H1 (cell line): Measurements from ENCODE around the gene ZNF333. TPM values are rescaled to one million over a fixed set of nuclear protein-coding genes. Genes with fewer than 3 reads are reported as not detected.

Source experiments
- CTCF ChIA-PET: fragments of 300-600 bp; sonication (Branson Sonifier 250); formaldehyde crosslinking; loops from one replicate; lab custom pipeline; 2021; ENCODE audit not compliant: partially characterized antibody; lab: Charles Lee
- POLR2A ChIA-PET: fragments of 300-600 bp; sonication (Branson Sonifier 250); formaldehyde crosslinking; loops from one replicate; lab custom pipeline; 2021; ENCODE audit warnings: inconsistent platforms; ENCODE audit not compliant: partially characterized antibody; lab: Charles Lee
- DNase-seq, 2 experiments: peaks; one replicate each; pipeline versions ENCODE4 v3.0.0 to v3.0.0-alpha.2; 2010 to 2022; ENCODE audit warnings: low spot score in 2 of 2, low read depth in 1 of 2, mixed read lengths in 1 of 2
- FAIRE-seq: peaks from 2 replicates; lab custom pipeline; 2011; peaks lifted over from hg19 to GRCh38; lab: Jason Lieb, UNC
- H2AFZ ChIP-seq: 2 replicates; pipeline ENCODE4 v1.8.1; 2012; ENCODE audit warnings: low read length, inconsistent platforms
- H2AK5ac ChIP-seq: 2 replicates; pipeline ENCODE4 v1.6.1; 2013; ENCODE audit warnings: low read depth, low read length
- H2BK120ac ChIP-seq: replicated peaks from 2 replicates; pipeline ENCODE3; 2013; ENCODE audit warnings: low read depth, low read length, inconsistent platforms
- H2BK12ac ChIP-seq: 2 replicates; pipeline ENCODE4 v1.6.1; 2013; ENCODE audit warnings: low read depth, low read length
- H2BK15ac ChIP-seq: 2 replicates; pipeline ENCODE4 v1.6.1; 2013; ENCODE audit warnings: low read length
- H2BK20ac ChIP-seq: 2 replicates; pipeline ENCODE4 v1.6.1; 2013; ENCODE audit warnings: low read length
- H2BK5ac ChIP-seq: 2 replicates; pipeline ENCODE4 v1.6.1; 2013; ENCODE audit warnings: low read depth, low read length
- H3K14ac ChIP-seq: 2 replicates; pipeline ENCODE4 v1.6.1; 2013; ENCODE audit warnings: inconsistent platforms; ENCODE audit not compliant: insufficient read length
- H3K18ac ChIP-seq: 2 replicates; pipeline ENCODE4 v1.6.1; 2013; ENCODE audit warnings: low read length; ENCODE audit errors: extremely low read depth
- H3K23ac ChIP-seq: 2 replicates; pipeline ENCODE4 v1.6.1; 2013; ENCODE audit warnings: inconsistent platforms; ENCODE audit not compliant: insufficient read length
- H3K23me2 ChIP-seq: 2 replicates; pipeline ENCODE4 v1.6.1; 2013; ENCODE audit warnings: low read depth, low read length
- H3K27ac ChIP-seq: 2 replicates; pipeline ENCODE4 v1.6.1; 2011; ENCODE audit warnings: low read depth, low read length, inconsistent platforms
- H3K27me3 ChIP-seq, 4 experiments: replicated peaks in 1 of 4; 1 replicate in 1 of 4; 2 replicates in 3 of 4; pipeline versions ENCODE4 v1.6.1 to v1.8.1; 2011 to 2013; ENCODE audit warnings: low read length in 3 of 4, mild to moderate bottlenecking in 3 of 4, inconsistent platforms in 2 of 4, mixed read lengths in 2 of 4, moderate library complexity in 1 of 4; ENCODE audit not compliant: control insufficient read depth in 3 of 4, insufficient read depth in 3 of 4; ENCODE audit errors: extremely low read depth in 1 of 4
- H3K36me3 ChIP-seq, 4 experiments: 2 replicates each; pipeline versions ENCODE4 v1.6.1 to v1.8.1; 2011 to 2013; ENCODE audit warnings: mild to moderate bottlenecking in 4 of 4, low read length in 3 of 4, moderate library complexity in 2 of 4, control low read depth in 1 of 4, inconsistent platforms in 1 of 4; ENCODE audit not compliant: insufficient read depth in 4 of 4, control insufficient read depth in 2 of 4
- H3K4ac ChIP-seq: replicated peaks from 2 replicates; pipeline ENCODE3; 2013; ENCODE audit warnings: low read length, low read depth, mixed read lengths, inconsistent platforms; ENCODE audit not compliant: insufficient read length
- H3K4me1 ChIP-seq, 4 experiments: replicated peaks in 1 of 4; 1 replicate in 1 of 4; 2 replicates in 3 of 4; pipeline versions ENCODE4 v1.6.1 to v1.8.1; 2011 to 2013; ENCODE audit warnings: low read length in 3 of 4, inconsistent platforms in 2 of 4, mixed read lengths in 1 of 4; ENCODE audit not compliant: insufficient read depth in 4 of 4, control insufficient read depth in 3 of 4
- H3K4me2 ChIP-seq, 2 experiments: 2 replicates each; pipeline versions ENCODE4 v1.6.1 to v1.8.1; 2011 to 2013; ENCODE audit warnings: low read depth in 2 of 2, low read length in 2 of 2, control low read depth in 1 of 2, inconsistent platforms in 1 of 2, mild to moderate bottlenecking in 1 of 2; ENCODE audit not compliant: insufficient read depth in 1 of 2
- H3K4me3 ChIP-seq, 4 experiments: fragments of 200-600, 300-600 bp in 1 of 4; sonication (generic), shearing (Covaris generic), sonication (Bioruptor Twin) in 1 of 4; 2 replicates each; pipeline versions ENCODE4 v1.5.1 to v1.8.1; 2011 to 2016; ENCODE audit warnings: low read length in 4 of 4, low read depth in 3 of 4, control low read depth in 2 of 4, inconsistent platforms in 2 of 4, mild to moderate bottlenecking in 2 of 4, mixed read lengths in 1 of 4, moderate library complexity in 1 of 4; ENCODE audit not compliant: insufficient read depth in 2 of 4; ENCODE audit errors: extremely low read depth in 1 of 4
- H3K56ac ChIP-seq: replicated peaks from 2 replicates; pipeline ENCODE3; 2013; ENCODE audit warnings: low read depth, mild to moderate bottlenecking, mixed read lengths, low read length, inconsistent platforms; ENCODE audit not compliant: insufficient read length
- H3K79me1 ChIP-seq: 2 replicates; pipeline ENCODE4 v1.6.1; 2013; ENCODE audit warnings: low read depth, low read length, control low read depth
- H3K79me2 ChIP-seq, 2 experiments: 2 replicates each; pipeline versions ENCODE4 v1.6.1 to v1.8.1; 2012 to 2013; ENCODE audit warnings: low read length in 2 of 2, mild to moderate bottlenecking in 2 of 2, inconsistent platforms in 1 of 2; ENCODE audit not compliant: insufficient read depth in 2 of 2, control insufficient read depth in 1 of 2
- H3K9ac ChIP-seq, 4 experiments: replicated peaks in 1 of 4; 1 replicate in 1 of 4; 2 replicates in 3 of 4; pipeline versions ENCODE4 v1.6.1 to v1.8.1; 2011 to 2013; ENCODE audit warnings: low read depth in 3 of 4, low read length in 3 of 4, control low read depth in 2 of 4, mild to moderate bottlenecking in 2 of 4, moderate library complexity in 2 of 4, inconsistent platforms in 1 of 4; ENCODE audit errors: extremely low read depth in 1 of 4
- H3K9me3 ChIP-seq, 2 experiments: 2 replicates each; pipeline versions ENCODE4 v1.6.1 to v1.8.1; 2012 to 2013; ENCODE audit warnings: mild to moderate bottlenecking in 2 of 2, moderate library complexity in 2 of 2, control low read depth in 1 of 2, inconsistent platforms in 1 of 2, low read depth in 1 of 2, low read length in 1 of 2, mixed read lengths in 1 of 2; ENCODE audit not compliant: insufficient read depth in 2 of 2
- H4K20me1 ChIP-seq, 2 experiments: replicated peaks in 1 of 2; 2 replicates each; pipeline versions ENCODE3 to v1.8.1; 2011 to 2013; ENCODE audit warnings: inconsistent platforms in 2 of 2, low read length in 2 of 2, mild to moderate bottlenecking in 1 of 2; ENCODE audit not compliant: insufficient read depth in 2 of 2, control insufficient read depth in 1 of 2
- H4K5ac ChIP-seq: 2 replicates; pipeline ENCODE4 v1.6.1; 2013; ENCODE audit warnings: low read length, low read depth, mixed read lengths, inconsistent platforms; ENCODE audit not compliant: insufficient read length
- H4K8ac ChIP-seq: 2 replicates; pipeline ENCODE4 v1.8.0; 2013; ENCODE audit warnings: mild to moderate bottlenecking, moderate library complexity, low read length, inconsistent platforms; ENCODE audit not compliant: insufficient read depth; ENCODE audit errors: extremely low read depth
- H4K91ac ChIP-seq: replicated peaks from 2 replicates; pipeline ENCODE3; 2013; ENCODE audit warnings: low read length, mixed read lengths, inconsistent platforms; ENCODE audit not compliant: insufficient read length
- ASH2L ChIP-seq: fragments of 200-600, 300-600 bp; sonication (generic); IDR thresholded peaks from one replicate; pipeline ENCODE4 v1.7.1; 2017; ENCODE audit warnings: low read length
- BACH1 ChIP-seq: IDR thresholded peaks from 2 replicates; pipeline ENCODE4 v1.6.1; 2012; ENCODE audit warnings: low read length, improper control_type of control experiment
- CBX5 ChIP-seq: fragments of 300-800, 300-1000 bp; sonication (generic); IDR thresholded peaks from 2 replicates; pipeline ENCODE4 v1.7.1; 2016; ENCODE audit warnings: antibody characterized with exemption, low read length, low read depth
- CBX8 ChIP-seq: fragments of 300-800, 300-1000 bp; sonication (generic); IDR thresholded peaks from 2 replicates; pipeline ENCODE4 v1.7.1; 2016; ENCODE audit warnings: low read depth, low read length, borderline replicate concordance
- CREB1 ChIP-seq: IDR thresholded peaks from 2 replicates; pipeline ENCODE4 v1.6.1; 2012; ENCODE audit warnings: inconsistent platforms
- CTBP2 ChIP-seq: IDR thresholded peaks from 2 replicates; pipeline ENCODE4 v1.7.0; 2011; ENCODE audit warnings: borderline replicate concordance, mild to moderate bottlenecking, moderate library complexity, mixed read lengths, low read length; ENCODE audit not compliant: insufficient read depth, insufficient read length
- EP300 ChIP-seq, 2 experiments: IDR thresholded peaks; 1 replicate in 1 of 2; 2 replicates in 1 of 2; pipeline ENCODE4 v1.6.1; 2011 to 2012; ENCODE audit warnings: low read depth in 2 of 2, low read length in 2 of 2, mild to moderate bottlenecking in 2 of 2, borderline replicate concordance in 1 of 2, inconsistent platforms in 1 of 2, moderate library complexity in 1 of 2
- EZH2 ChIP-seq: fragments of 200-600 bp; sonication (generic); IDR thresholded peaks from 2 replicates; pipeline ENCODE4 v1.7.1; 2012; ENCODE audit warnings: low read depth, mild to moderate bottlenecking, moderate library complexity, low read length, inconsistent platforms; ENCODE audit not compliant: severe bottlenecking
- SIRT6 ChIP-seq: IDR thresholded peaks from one replicate; pipeline ENCODE4 v1.7.1; 2012; ENCODE audit warnings: low read length, inconsistent platforms
- SP2 ChIP-seq: IDR thresholded peaks from 2 replicates; pipeline ENCODE4 v1.6.1; 2012; ENCODE audit warnings: mild to moderate bottlenecking, low read length, inconsistent platforms
- WGBS, 2 experiments: shearing (Covaris generic) in 1 of 2; methylation state at CpG; one replicate each; pipeline versions ENCODE4 v1.1.6 to v1.1.7; 2013 to 2015; ENCODE audit warnings: low lambda C conversion rate in 2 of 2, mixed read lengths in 2 of 2, inconsistent platforms in 1 of 2, low coverage in 1 of 2, missing lambda C conversion rate in 1 of 2; ENCODE audit not compliant: insufficient replicate concordance in 2 of 2, insufficient coverage in 1 of 2, insufficient read length in 1 of 2; ENCODE audit errors: extremely low coverage in 1 of 2, missing lambda C conversion rate in 1 of 2; 5-methylcytosine and 5-hydroxymethylcytosine counted together
- polyA plus RNA-seq, 7 experiments: library from polyadenylated mRNA; depleted of rRNA in 3 of 7; stranded (reverse) in 5 of 7; unstranded in 2 of 7; fragments of >200 nt in 5 of 7; fragments of 200-250 nt in 2 of 7; gene quantifications; 1 replicate in 5 of 7; 2 replicates in 1 of 7; 4 replicates in 1 of 7; pipeline versions ENCODE4 v1.2.1 to v1.2.3, GENCODE V29; 2011 to 2013; ENCODE audit warnings: missing spikeins in 2 of 7, mixed read lengths in 2 of 7
- total RNA-seq: library from RNA; stranded (reverse); fragmentation: NEBNext Ultra II Directional; extraction: Animal tissue kit (Norgen Biotek cat#: 25700); gene quantifications from 2 replicates; pipeline ENCODE4 v1.2.1, GENCODE V29; 2021

The ZNF333 gene
- total and polyA plus RNA-seq, 2 of the 8 experiments (the other 6 are each of a cell fraction or from before 2014, with no cell fraction given), result 7.3 to 8.4 TPM

DNA sequence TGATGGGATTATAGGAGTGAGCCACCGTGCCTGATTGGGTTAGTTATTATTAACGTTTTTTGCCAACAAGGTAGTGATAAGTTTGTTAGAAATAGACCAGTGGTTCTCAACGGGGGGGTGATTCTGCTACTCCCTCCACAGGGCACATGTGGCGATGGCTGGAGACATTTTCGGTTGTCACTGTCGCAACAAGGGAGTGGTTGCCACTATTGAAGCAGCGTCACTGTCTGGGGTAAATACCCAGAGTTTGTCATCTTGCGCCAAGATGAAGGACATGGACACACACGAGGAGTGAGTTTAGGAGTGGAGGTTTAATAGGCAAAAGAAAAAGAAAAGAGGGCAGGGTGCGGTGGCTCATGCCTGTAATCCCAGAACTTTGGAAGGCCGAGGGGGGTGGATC, 34.1 kb upstream of the ZNF333 start:
- Histone ChIP-seq H3K4ac (no peak overlapping the region), H2BK5ac (no peak overlapping the region), H3K9me3 (peaks cover 27 to 42% of the 10 kb centered on the region in 2 experiments), H3K18ac (no peak overlapping the region), H3K4me1 (no peaks in the 10 kb centered on the region), H2BK15ac (no peak overlapping the region), H2AFZ (no peak overlapping the region), H2BK120ac (no peak overlapping the region), H4K5ac (no peak overlapping the region), H3K27ac (no peak overlapping the region), H3K79me1 (no peaks in the 10 kb centered on the region), H3K23me2 (0 out of 2 replicates have a peak, but pooled peaks cover 1% of the 10 kb centered on the region), H3K27me3 (no peaks in the 10 kb centered on the region)
- DNase-seq, result no peak
- WGBS, 2 experiments, result 79% methylated on average over 11 of the region's 11 CpGs; no CpG with 5 or more reads in 1 of the 2 experiments
- CTCF ChIA-PET, result interaction anchor here (1.3 kb wide), 1 partner anchor 9 kb away, joined by 3 read pairs; no protein-coding TSS in a partner anchor
- TF ChIP-seq CTBP2, result no peak
- no peak for TF ChIP-seq CREB1
- no peak for TF ChIP-seq SIRT6
- no peak for TF ChIP-seq SP2
- TF ChIP-seq EP300 (IDR thresholded peaks at IDR 0.05; ENCODE audit: borderline replicate concordance in 1 of 2, low read depth in 2 of 2, low read length in 2 of 2), result no peak
- no peak for TF ChIP-seq CBX5
- no peak for TF ChIP-seq BACH1
- no peak for TF ChIP-seq EZH2
- TF ChIP-seq ASH2L, result no peak
- TF ChIP-seq CBX8, result no peak
- TF ChIP-seq, all 59 proteins: peak for 0
- H3K4me2 ChIP-seq, result no peak overlapping the region
- no peaks in the 10 kb centered on the region for H4K20me1 ChIP-seq
- no peak overlapping the region for H3K9ac ChIP-seq
- POLR2A ChIA-PET, result no interaction called here
- H3K36me3 ChIP-seq, result no peaks in the 10 kb centered on the region
- no peak overlapping the region for H3K4me3 ChIP-seq
- FAIRE-seq, result no peak
- H2BK12ac ChIP-seq, result no peak overlapping the region
- H4K8ac ChIP-seq, result no peak overlapping the region
- no peak overlapping the region for H4K91ac ChIP-seq
- H3K23ac ChIP-seq, result no peak overlapping the region
- H2BK20ac ChIP-seq, result no peak overlapping the region
- no peaks in the 10 kb centered on the region for H3K79me2 ChIP-seq
- H3K14ac ChIP-seq, result no peak overlapping the region
- H3K56ac ChIP-seq, result no peak overlapping the region
- H2AK5ac ChIP-seq, result no peak overlapping the region
